ENCODE results near the gene CENPT.

Gene CENPT, protein sequence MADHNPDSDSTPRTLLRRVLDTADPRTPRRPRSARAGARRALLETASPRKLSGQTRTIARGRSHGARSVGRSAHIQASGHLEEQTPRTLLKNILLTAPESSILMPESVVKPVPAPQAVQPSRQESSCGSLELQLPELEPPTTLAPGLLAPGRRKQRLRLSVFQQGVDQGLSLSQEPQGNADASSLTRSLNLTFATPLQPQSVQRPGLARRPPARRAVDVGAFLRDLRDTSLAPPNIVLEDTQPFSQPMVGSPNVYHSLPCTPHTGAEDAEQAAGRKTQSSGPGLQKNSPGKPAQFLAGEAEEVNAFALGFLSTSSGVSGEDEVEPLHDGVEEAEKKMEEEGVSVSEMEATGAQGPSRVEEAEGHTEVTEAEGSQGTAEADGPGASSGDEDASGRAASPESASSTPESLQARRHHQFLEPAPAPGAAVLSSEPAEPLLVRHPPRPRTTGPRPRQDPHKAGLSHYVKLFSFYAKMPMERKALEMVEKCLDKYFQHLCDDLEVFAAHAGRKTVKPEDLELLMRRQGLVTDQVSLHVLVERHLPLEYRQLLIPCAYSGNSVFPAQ

DNA sequence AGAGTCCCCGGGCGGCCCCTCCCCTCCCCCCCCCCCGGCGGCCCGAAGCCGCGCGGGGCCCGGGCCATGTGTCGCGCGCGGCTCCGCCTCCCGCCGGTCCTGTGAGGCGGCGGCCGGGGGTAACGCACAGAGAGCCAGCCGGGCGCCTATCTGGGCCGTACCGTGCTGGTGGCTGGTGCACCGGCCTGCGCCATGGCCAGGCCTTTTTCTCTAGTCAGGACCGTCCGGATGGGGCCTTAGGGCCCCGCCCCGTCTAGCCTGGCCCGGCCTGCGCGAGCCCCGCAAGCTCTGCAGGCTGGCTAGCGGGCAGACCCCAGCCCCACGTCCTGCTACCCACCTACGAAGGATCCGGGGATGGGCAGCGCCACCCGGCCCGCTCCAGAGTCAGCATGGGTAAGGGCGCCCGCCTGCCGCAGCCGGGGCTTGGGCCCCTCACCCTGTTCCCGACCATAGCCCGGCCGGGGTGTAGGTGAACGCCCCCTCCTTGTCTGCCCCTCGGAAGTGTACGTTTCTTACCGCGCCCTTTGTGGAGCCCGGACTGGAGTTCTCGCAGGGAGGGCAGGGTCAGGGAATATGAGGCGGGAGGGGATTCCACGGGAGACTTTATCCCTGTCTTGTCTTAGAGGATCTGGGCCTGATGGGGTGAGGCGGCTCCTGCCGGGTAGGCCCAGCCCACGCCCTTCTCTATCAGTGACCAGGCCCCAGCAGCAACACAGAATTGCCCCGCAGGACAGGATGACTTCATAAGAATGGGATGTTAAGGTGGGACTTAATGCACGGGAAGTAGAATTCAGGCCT, at the start of gene CENPT:
Gene CENPT, minus strand, starts transcription at position 630 of the 798 bp plus-strand sequence. CDS start 13,834 bp downstream, outside the sequence.
- no peak for FAIRE-seq

DNA sequence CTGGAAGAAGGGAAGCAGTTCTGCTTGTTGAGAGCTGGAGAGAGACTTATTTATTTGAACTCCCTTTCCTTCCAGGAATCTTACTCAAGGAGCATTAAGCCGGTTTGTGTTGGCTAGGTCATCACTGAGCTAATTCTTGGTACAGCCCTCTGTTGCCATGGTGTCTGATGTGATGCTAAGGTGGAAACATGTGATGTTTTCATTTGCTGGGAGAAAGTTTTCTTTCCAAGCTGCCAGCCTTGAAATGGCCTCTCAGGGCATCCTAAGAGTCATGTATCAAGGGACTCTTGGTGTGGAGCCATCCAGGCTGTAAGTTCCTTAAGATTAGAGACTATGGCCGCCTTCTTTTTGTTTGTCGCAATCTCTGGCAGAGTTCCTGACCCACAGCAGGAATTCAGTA, 49.7 kb upstream of the CENPT start:
- FAIRE-seq = no peak

DNA sequence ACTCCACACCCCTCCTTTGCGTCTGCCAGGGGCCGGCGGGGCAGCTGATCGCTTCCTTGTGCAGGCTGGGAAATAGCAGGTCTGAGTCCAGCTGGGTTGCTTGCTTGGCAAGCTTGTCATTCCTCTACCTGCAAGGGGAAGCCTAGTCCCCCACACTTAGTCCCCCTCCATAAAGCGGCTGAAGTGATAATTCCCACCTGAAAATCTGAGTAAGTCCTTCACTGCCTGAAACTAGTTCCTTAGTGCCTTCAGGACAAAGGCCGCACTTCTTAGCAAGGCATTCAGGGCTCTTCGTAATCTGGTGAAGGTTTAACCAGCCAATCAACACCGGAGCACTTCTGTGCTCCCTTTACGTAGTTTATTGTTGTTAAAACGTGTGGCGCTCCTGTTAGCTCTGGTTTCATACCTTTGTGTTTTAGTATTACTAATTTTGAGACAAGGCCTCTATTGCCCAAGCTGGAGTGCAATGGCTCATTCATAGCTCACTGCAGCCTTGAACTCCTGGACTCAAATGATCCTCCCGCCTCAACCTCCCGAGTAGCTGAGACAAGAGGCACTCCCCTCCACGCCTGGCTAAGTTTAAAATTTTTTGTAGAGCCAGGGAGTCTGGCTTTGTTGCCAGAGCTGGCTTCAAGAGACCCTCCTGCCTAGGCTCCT, 46.4 kb upstream of the CENPT start:
- no peak for FAIRE-seq

DNA sequence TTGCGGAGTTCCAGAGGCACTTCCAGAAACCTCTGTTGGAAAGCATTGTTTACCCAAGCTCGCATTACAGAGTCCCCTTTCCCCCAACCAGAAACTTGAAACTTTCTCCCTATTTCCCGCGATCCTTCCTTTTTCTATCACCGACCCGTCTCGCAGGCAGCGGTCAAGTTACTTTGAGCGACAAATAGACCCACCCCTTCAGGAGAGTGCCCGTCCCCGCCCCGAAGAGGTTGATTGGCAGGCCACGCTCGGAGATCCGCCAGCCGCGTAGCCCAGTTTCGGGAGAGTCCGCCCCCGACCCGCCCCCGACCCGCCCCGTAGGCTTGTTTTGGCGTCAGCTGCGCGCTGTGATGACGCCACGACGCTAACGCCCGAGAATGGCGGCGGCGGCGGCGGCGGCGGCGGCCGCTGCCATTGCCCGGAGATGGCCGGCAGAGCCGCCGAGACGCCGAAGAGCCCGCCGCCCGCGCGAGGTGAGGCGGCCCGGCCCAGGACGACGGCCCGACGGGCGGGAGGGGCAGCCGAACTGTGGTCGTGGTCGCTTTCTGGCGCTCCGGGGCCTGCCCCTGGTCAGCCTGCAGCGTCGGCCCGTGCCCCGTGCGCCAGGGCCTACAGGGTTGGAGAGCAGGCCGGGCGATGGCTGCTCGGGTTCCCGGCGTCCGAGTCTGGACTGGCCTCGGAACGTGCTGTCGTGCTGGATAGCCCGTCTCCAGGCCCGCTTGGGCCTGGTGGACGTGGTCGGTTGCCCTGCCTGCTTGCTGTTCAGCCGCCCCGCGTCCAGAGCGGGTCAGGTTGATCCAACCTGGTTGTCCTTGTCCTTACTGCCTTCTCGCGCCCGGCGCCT, 45.6 kb upstream of the CENPT start, which contains the start of gene PSKH1:
Gene PSKH1, plus strand, starts transcription at position 356 of the 844 bp plus-strand sequence. CDS start 15,496 bp downstream, outside the sequence.
- no peak for FAIRE-seq

DNA sequence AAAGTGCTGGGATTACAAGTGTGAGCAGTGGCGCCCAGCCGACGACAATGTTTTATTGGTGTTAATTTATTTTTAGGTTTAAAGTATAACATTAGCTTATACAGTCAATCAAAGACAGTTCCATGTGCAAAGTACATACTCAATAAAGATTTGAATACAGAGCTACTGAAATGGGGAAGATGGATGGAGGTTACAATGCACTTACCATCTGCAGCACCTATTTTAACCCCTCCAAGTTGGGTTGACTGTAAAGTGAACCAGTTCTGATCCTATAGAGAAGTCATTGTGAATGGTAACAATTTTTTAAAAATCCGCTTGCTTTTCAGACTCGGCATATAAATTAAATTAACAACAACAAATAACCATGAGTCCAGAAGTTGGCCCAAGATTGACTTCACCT, 44.9 kb upstream of the CENPT start:
- no peak for FAIRE-seq

DNA sequence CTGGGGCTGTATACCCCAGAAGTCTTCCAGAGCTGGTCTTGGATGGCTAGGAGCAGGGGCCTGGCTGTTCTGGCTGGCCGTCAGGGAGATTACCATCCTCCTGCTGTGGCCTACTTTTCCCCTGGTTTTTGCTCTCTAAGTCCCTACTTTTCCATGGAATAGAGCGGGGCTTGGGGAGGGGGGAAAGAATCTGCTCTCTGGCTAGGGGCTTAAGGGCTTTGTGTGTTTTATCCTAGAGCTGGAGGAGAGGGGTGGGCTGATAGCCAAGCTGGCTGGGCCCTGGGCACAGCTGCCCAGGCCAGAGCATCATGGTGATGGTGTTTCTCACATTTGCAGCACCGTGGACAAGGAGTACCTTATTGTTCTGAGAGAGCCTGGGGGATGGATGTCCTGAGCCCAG, 40.8 kb upstream of the CENPT start:
- no peak for FAIRE-seq

DNA sequence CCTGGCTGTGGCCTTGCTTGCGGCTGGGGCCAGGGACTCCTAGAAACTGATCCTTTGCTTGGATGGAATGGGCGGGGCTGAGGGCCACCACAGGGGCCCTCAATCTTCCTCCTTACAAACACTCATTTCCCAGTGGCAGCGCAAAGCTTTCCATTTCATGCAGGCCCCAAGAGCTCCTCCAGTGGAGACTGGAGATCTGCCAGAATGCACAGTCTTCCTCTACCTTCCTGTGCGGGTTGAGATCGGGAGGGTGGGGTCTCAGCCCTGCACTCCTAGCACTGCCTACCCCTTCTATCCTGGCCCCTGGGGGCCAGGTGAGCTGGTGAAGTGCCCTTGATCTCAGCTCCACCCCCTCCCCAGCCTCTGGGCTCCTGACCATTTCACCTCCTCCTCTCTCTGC, 38.9 kb upstream of the CENPT start:
- no peak for FAIRE-seq

DNA sequence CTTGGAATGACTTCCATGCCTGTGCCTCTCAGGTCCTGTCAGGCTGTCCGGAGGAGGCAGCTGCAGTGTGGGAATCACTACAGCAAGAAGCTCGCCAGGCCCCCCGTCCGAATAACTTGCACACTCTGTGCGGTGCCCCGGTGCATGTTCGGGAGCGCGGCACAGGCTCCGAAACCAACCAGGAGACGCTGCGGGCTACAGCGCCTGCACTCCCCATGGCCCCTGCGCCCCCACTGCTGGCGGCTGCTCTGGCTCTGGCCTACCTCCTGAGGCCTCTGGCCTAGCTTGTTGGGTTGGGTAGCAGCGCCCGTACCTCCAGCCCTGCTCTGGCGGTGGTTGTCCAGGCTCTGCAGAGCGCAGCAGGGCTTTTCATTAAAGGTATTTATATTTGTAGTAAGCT, 38.5 kb upstream of the CENPT start:
- no peak for FAIRE-seq

DNA sequence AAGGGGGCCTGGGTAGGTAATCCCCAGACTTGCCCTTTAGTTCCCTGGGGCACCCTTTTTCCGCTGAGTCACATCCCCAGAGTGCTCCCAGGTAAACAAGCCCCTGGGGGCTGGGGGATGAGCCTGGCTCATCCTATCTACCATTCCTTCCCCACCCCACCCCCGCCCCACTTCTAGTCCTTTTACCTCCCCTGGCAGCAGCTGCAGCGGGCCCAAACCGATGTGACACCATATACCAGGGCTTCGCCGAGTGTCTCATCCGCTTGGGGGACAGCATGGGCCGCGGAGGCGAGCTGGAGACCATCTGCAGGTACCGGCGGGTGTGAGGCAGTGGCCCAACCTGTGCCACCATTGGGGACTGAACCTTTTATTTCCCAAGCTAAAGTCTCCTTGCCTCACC, 38.1 kb upstream of the CENPT start:
- no peak for FAIRE-seq

DNA sequence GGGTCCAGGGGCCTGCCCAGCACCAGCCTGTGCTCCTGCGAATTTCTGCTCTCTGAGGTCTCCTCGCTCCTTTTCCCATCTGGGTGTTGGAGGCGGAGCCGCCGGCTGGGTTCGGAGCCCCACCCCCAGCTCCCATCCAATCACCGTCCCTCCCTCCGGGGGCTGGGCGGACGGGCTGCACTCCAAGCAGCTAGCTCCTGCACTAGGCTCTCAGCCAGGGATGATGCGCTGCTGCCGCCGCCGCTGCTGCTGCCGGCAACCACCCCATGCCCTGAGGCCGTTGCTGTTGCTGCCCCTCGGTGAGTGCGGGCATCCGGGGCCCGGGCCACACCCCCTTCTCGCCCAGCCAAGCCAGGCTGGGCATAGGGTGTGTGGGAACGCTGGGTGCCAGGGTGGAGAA, 37.2 kb upstream of the CENPT start, which contains the start of gene NRN1L:
Gene NRN1L, plus strand, starts transcription at position 202 of the 400 bp plus-strand sequence. Its CDS starts 19 bp downstream, at position 221.
- no peak for FAIRE-seq

DNA sequence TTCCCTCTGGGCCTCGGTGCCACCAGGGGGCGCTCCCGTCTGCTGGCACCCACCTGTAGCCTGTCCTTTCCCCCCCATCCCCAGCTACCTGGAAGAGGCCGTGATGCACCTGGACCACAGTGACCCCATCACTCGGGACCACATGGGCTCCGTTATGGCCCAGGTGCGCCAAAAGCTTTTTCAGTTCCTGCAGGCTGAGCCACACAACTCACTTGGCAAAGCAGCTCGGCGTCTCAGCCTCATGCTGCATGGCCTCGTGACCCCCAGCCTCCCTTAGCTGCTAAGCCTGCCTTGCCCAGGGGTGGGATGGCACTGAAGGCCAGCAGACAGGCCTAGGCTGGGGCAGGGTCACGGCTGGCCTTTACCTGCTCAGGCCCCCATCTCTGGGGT, 36.4 kb upstream of the CENPT start:
- FAIRE-seq = no peak

DNA sequence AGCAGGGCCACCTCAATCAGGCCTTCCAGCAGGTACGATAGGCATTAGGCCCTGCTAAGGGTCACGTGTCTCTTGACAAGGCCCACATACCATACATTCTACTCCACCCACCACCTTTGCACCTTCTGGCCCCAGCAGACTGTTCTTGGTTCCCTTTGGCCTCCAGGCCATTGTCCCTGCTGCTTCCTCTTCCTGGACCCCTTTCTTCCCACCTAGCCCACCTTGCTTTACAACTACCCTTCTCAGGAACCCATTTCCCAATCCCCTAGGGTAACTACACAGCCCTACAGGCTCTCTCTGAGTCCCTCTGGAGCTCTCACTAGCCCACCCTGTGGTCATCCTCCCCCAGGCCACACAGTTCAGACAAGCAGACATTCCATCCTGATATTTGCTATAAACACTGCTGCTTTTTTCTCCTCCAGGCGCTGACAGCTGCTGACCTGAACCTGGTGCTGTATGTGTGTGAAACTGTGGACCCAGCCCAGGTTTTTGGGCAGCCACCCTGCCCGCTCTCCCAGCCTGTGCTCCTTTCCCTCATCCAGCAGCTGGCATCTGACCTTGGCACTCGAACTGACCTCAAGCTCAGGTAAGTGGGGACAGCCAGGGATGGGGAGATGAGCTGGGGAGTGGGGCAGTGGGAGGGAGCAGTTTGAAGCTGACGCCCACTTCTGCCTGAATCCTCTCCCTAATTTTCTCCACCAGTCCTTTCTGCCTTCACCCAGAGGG, 35.8 kb upstream of the CENPT start:
- FAIRE-seq = no peak

DNA sequence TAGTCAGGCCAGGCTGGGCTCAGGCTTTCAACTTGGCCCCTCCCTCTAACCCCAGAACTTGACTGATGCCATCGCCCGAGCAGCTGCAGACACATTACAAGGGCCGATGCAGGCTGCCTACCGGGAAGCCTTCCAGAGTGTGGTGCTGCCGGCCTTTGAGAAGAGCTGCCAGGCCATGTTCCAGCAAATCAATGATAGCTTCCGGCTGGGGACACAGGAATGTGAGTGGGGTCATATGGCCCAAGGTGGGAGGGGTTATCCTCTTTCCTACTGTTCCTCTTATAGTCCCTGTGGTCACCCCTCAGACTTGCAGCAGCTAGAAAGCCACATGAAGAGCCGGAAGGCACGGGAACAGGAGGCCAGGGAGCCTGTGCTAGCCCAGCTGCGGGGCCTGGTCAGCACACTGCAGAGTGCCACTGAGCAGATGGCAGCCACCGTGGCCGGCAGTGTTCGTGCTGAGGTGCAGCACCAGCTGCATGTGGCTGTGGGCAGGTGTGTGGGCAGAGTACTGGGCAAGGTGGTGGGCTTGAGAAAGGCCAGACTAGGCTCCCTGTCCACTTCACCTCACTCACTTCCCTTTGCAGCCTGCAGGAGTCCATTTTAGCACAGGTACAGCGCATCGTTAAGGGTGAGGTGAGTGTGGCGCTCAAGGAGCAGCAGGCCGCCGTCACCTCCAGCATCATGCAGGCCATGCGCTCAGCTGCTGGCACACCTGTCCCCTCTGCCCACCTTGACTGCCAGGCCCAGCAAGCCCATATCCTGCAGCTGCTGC, 35.1 kb upstream of the CENPT start:
- no peak for FAIRE-seq

DNA sequence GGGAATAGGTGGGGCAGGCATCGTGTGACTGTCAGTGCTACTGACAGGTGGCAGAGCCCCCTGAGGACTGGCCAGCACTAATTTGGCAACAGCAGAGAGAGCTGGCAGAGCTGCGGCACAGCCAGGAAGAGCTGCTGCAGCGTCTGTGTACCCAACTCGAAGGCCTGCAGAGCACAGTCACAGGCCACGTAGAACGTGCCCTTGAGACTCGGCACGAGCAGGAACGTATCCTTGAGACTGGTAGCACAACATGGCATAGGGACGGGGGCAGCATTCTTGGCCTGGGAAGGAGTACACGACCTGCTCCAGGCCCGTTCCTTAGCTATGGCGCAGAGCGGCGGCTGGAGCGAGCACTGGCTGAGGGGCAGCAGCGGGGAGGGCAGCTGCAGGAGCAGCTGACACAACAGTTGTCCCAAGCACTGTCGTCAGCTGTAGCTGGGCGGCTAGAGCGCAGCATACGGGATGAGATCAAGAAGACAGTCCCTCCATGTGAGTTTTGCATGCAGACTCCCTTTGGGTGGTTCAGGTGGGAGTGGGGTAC, 34.2 kb upstream of the CENPT start:
- no peak for FAIRE-seq

DNA sequence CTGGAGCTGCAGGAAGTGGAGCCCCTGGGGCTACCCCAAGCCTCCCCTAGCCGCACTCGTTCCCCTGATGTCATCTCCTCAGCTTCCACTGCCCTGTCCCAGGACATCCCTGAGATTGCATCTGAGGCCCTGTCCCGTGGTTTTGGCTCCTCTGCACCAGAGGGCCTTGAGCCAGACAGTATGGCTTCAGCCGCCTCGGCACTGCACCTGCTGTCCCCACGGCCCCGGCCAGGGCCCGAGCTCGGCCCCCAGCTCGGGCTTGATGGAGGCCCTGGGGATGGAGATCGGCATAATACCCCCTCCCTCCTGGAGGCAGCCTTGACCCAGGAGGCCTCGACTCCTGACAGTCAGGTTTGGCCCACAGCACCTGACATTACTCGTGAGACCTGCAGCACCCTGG, 33.1 kb upstream of the CENPT start:
- no peak for FAIRE-seq

DNA sequence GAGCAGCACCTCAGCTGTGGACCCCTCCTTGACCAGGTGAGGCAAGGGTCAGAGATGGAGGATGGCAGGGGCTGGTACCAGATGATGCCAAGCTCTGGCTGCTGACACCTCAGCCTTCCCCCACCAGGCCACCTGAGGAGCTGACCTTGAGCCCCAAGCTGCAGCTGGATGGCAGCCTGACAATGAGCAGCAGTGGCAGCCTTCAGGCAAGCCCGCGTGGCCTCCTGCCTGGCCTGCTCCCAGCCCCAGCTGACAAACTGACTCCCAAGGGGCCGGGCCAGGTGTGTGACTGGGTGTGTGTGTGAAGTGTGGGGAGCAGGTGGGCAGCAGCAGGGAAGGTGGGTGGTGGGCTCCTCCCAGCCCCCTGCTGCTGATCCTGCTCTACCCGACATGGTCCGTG, 32.4 kb upstream of the CENPT start:
- FAIRE-seq = no peak

DNA sequence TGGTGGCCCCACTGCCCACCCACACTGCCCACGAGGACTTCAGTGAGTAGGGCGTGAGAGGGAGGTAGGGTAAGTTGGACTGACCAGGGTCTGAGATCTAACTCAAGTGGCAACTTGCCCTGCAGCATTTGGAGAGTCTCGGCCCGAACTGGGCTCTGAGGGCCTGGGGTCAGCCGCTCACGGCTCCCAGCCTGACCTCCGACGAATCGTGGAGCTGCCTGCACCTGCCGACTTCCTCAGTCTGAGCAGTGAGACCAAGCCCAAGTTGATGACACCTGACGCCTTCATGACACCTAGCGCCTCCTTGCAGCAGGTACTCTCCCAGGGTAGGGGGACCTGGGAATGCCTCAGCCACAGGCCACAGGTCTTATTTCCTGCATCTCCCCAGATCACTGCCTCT, 32.0 kb upstream of the CENPT start:
- FAIRE-seq = no peak

DNA sequence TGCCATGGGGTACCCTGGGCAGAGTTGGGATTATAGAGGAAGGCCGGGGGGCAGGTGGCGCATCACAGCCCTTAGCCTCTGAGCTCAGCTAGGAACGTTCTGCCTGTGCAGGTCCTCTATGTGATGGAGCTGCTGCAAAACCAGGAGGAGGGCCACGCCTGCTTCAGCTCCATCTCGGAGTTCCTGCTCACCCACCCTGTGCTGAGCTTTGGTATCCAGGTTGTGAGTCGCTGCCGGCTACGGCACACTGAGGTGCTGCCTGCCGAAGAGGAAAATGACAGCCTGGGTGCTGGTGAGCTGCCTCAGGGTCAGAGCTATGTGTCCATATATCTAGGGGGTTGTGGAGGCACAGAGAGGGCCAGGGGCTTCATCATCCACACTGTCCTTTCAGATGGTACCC, 31.4 kb upstream of the CENPT start:
- FAIRE-seq = no peak

DNA sequence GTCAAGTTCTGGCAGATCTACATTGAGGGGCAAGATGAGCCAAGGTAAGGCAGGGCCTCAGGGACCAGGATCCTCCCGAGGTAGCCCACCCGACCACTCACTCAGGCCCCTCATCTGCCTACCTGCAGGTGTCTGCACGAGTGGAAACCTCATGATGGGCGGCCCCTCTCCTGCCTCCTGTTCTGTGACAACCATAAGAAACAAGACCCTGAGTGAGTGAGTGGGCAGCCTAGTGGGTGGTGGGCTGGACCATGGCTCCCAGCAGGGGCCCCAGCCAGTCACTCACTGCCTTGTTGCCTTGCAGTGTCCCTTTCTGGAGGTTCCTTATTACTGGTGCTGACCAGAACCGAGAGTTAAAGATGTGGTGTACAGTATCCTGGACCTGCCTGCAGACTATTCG, 30.7 kb upstream of the CENPT start:
- FAIRE-seq = no peak

DNA sequence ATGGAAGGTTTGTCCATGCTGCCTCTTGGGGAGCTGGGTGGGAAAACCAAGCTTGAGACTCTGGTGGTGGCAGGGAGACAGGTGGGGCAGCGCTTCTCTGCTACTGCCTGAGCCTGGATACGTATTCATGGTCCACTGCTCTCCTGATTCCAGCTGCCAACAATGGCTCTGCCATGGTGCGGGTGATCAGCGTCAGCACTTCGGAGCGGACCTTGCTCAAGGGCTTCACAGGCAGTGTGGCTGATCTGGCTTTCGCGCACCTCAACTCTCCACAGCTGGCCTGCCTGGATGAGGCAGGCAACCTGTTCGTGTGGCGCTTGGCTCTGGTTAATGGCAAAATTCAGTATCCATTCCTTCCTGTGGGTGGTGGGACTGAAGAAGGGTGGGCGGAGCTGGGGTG, 29.6 kb upstream of the CENPT start:
- FAIRE-seq = no peak
